ENCODE measurements around the gene STK11IP.
A peak's percentile ranks its signal among the peaks of the same experiment; 100 is the strongest.
"Not testable (repeated sequence)": the region's sequence is repeated elsewhere in the genome, so short reads cannot be mapped to it uniquely, and the experiment has no call there.

STK11IP gene

GRCh38 chr2:219636144-219636915, 38.7 kb downstream of the STK11IP start:
- DNase-seq: no peak

GRCh38 chr2:219636941-219637841, 39.5 kb downstream of the STK11IP start:
- DNase-seq: no peak

GRCh38 chr2:219637842-219638185, 40.2 kb downstream of the STK11IP start:
- no peak for DNase-seq

GRCh38 chr2:219638217-219638947, 40.7 kb downstream of the STK11IP start:
- DNase-seq: no peak

GRCh38 chr2:219638948-219639755, 41.5 kb downstream of the STK11IP start:
- peak; percentile 40 for DNase-seq

- DNase-seq: no peak
Observed at GRCh38 chr2:219641390-219642068, 43.9 kb downstream of the STK11IP start.

GRCh38 chr2:219642069-219642454, 44.4 kb downstream of the STK11IP start:
- DNase-seq: no peak

GRCh38 chr2:219642465-219643083, 44.9 kb downstream of the STK11IP start:
- peak; percentile 91 for DNase-seq

- no peak for DNase-seq
Observed at GRCh38 chr2:219643084-219643473, 45.4 kb downstream of the STK11IP start.

GRCh38 chr2:219643788-219644398, 46.2 kb downstream of the STK11IP start:
- peak; percentile 26 for DNase-seq

GRCh38 chr2:219644801-219645480, 47.3 kb downstream of the STK11IP start:
- DNase-seq: peak; percentile 25

GRCh38 chr2:219645631-219646527, 48.2 kb downstream of the STK11IP start:
- DNase-seq: peak; percentile 87

GRCh38 chr2:219648176-219648575, 50.5 kb downstream of the STK11IP start:
- no peak for DNase-seq

GRCh38 chr2:219648963-219649362, 51.3 kb downstream of the STK11IP start:
- DNase-seq: no peak

GRCh38 chr2:219650426-219651248, 53.0 kb downstream of the STK11IP start:
- no peak for DNase-seq

GRCh38 chr2:219651656-219652055, 54.0 kb downstream of the STK11IP start:
- DNase-seq: not testable (repeated sequence)

- DNase-seq: no peak
Observed at GRCh38 chr2:219656526-219656925, 58.9 kb downstream of the STK11IP start.
